Measurements from ENCODE around the gene OR10A2.

The OR10A2 gene, protein sequence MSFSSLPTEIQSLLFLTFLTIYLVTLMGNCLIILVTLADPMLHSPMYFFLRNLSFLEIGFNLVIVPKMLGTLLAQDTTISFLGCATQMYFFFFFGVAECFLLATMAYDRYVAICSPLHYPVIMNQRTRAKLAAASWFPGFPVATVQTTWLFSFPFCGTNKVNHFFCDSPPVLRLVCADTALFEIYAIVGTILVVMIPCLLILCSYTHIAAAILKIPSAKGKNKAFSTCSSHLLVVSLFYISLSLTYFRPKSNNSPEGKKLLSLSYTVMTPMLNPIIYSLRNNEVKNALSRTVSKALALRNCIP

GRCh38 chr11:6862961-6863360, at the start of gene OR10A2:
TSS of gene OR10A2 (plus strand) at chr11:6863057. CDS start at chr11:6869755, 6,698 bp downstream.
- H3K36me3 ChIP-seq: no peaks in the 10 kb centered on the region
- H3K4me2 ChIP-seq: no peak within 1 kb of the TSS
- H3K4me3 ChIP-seq: no peak within 1 kb of the TSS
- H3K4me1 ChIP-seq: peaks cover 0 to 4% (median 0%) of the 10 kb centered on the region in 10 experiments; a peak in 2 of 20 replicates
- no peak within 1 kb of the TSS for H3K9ac ChIP-seq
- no peak for TF ChIP-seq Cebpa-rat (IDR thresholded peaks at IDR 0.05)
- H3K27me3 ChIP-seq: no peaks in the 10 kb centered on the region
- H3K27ac ChIP-seq: no peak within 1 kb of the TSS
- no peaks in the 10 kb centered on the region for H4K20me1 ChIP-seq
- peaks cover 0 to 18% (median 0%) of the 10 kb centered on the region in 11 experiments; a peak in 3 of 22 replicates for H3K9me3 ChIP-seq (replicated peaks in 1 of 11)

DNA sequence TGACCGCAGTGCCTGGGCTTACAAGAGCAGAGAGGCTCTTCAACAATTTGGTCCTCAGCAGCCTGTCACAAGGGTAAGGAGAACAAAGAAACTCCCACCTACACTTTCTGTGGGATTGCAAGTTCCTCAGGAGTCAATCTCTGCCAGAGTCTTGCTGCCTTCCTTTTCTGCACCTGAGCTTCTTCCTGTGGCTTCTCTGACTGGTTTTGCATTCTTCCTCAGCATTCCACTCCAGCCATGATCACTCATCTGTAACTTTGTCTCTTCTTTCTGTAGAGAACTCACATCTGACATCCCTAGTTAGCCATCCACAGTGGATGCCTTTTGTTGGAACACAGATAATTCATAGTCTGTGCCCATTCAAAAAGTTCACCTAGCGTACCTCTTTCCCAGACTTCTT, 49.2 kb upstream of the OR10A2 start:
- Histone ChIP-seq H3K4me3 (no peak overlapping the region), H3K9ac (no peak overlapping the region), H3K27ac (no peak overlapping the region), H3K9me3 (replicated peaks in 1 of 11) (peaks cover 11 to 21% (median 12%) of the 10 kb centered on the region in 11 experiments), H3K4me2 (no peak overlapping the region), H3K27me3 (no peaks in the 10 kb centered on the region), H3K36me3 (peaks cover 0 to 5% (median 0%) of the 10 kb centered on the region in 11 experiments; a peak in 2 of 22 replicates), H3K4me1 (peaks cover 0 to 6% (median 0%) of the 10 kb centered on the region in 10 experiments; a peak in 1 of 20 replicates), H4K20me1 (no peaks in the 10 kb centered on the region)
- TF ChIP-seq Cebpa-rat (IDR thresholded peaks at IDR 0.05): no peak

- peaks cover 0 to 5% (median 0%) of the 10 kb centered on the region in 11 experiments; a peak in 2 of 22 replicates for H3K36me3 ChIP-seq
- H3K9ac ChIP-seq: no peak overlapping the region
- no peak overlapping the region for H3K4me2 ChIP-seq
- no peak for TF ChIP-seq Cebpa-rat (IDR thresholded peaks at IDR 0.05)
- H3K9me3 ChIP-seq (replicated peaks in 1 of 11): peaks cover 31 to 44% (median 35%) of the 10 kb centered on the region in 11 experiments
- H4K20me1 ChIP-seq: no peaks in the 10 kb centered on the region
- no peak overlapping the region for H3K4me3 ChIP-seq
- no peaks in the 10 kb centered on the region for H3K27me3 ChIP-seq
- peaks cover 0 to 6% (median 0%) of the 10 kb centered on the region in 10 experiments; a peak in 3 of 20 replicates for H3K4me1 ChIP-seq
- no peak overlapping the region for H3K27ac ChIP-seq
Measured at GRCh38 chr11:6817694-6818093, 45.2 kb upstream of the OR10A2 start.

DNA sequence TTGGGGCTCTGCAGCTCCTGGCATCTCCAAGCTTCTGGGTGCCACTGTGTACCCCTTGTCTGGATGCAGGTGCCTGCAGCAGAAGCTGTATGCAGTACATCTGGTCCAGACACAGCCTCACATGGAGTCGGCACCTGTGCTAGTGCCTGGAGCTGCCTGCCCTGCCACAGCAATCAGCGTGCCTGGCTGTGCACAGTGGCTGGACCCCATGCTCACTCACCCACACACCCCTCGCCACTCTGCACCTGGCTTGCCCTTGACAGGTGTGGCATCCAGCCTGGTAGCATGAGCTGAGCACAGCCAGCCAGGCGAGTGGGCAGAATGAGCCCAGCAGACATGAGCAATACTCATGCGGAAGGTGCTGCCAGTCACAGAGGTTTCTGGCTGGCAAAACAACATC, 43.9 kb upstream of the OR10A2 start:
- Histone ChIP-seq H3K4me2 (no peak overlapping the region), H3K9me3 (replicated peaks in 1 of 11) (peaks cover 31 to 40% (median 35%) of the 10 kb centered on the region in 11 experiments), H3K4me1 (peaks cover 0 to 4% (median 0%) of the 10 kb centered on the region in 10 experiments; a peak in 2 of 20 replicates), H4K20me1 (no peaks in the 10 kb centered on the region), H3K9ac (no peak overlapping the region), H3K27ac (no peak overlapping the region), H3K27me3 (no peaks in the 10 kb centered on the region), H3K4me3 (no peak overlapping the region), H3K36me3 (peaks cover 0 to 5% (median 0%) of the 10 kb centered on the region in 11 experiments; a peak in 2 of 22 replicates)
- TF ChIP-seq Cebpa-rat (IDR thresholded peaks at IDR 0.05): no peak

DNA sequence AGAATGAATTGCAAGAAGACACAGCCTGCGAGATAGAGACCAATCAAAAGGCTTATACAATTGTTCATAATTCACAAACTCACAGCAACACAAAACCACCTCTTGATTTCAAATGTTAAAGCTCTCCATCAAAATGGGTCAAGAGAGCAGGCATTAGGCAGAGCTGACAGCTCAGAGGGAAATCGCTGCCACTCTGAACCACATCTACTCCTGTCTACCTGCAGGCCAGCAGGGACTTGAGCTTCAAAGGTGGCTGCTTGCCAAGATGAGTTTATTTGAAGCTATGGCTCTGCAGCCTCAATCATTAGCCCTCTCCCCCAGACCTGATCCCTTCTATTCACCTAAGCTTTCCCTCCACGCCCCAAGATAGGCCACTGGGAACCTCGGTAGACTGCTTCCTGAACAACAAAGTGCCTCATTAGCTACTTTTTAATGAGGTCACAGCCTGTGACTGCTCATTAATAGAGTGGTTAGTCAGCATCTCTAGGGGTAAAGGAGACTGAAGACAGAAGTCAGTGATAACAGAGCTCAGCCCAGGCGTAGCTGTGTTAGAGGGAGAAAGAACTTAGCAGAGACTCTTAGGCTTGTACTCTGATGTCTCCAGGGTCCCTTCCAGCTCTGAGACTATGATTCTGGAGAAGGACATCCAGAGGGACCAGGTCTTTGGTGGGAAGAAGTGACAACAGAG, 38.6 kb upstream of the OR10A2 start:
- H3K4me3 ChIP-seq: no peak overlapping the region
- H3K36me3 ChIP-seq: no peaks in the 10 kb centered on the region
- H3K27ac ChIP-seq: no peak overlapping the region
- H4K20me1 ChIP-seq: no peaks in the 10 kb centered on the region
- no peaks in the 10 kb centered on the region for H3K27me3 ChIP-seq
- H3K9ac ChIP-seq: no peak overlapping the region
- H3K4me2 ChIP-seq: no peak overlapping the region
- H3K4me1 ChIP-seq: peaks cover 0 to 4% (median 0%) of the 10 kb centered on the region in 10 experiments; a peak in 2 of 20 replicates
- no peak for TF ChIP-seq Cebpa-rat (IDR thresholded peaks at IDR 0.05)
- peaks cover 13 to 19% (median 17%) of the 10 kb centered on the region in 11 experiments for H3K9me3 ChIP-seq (replicated peaks in 1 of 11)

- Histone ChIP-seq H3K27me3 (no peaks in the 10 kb centered on the region), H3K4me1 (peaks cover 0 to 4% (median 0%) of the 10 kb centered on the region in 10 experiments; a peak in 2 of 20 replicates), H3K27ac (no peak overlapping the region), H3K4me2 (no peak overlapping the region), H4K20me1 (no peaks in the 10 kb centered on the region), H3K4me3 (no peak overlapping the region), H3K36me3 (no peaks in the 10 kb centered on the region), H3K9ac (no peak overlapping the region), H3K9me3 (replicated peaks in 1 of 11) (peaks cover 4 to 9% (median 7%) of the 10 kb centered on the region in 11 experiments; a peak in 19 of 22 replicates)
- no peak for TF ChIP-seq Cebpa-rat (IDR thresholded peaks at IDR 0.05)
Measured at GRCh38 chr11:6825231-6825744, 37.6 kb upstream of the OR10A2 start.

DNA sequence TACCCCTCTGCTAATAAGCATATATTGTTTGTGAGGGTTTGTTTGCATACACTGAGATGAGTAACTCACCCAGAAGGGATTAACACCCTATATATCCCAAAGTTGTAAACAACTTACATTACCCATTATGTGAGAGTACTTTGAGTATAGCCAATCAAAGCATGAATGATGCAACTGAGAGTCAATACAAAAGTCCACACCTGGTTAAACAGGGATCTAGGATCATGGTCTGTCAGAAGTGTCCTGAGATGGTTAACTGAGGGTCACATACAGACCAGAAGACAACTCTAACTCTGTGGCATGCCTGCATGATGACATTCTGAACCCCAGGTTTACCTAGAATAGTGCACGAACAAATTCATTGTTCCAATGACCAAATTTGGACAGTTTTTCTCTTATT, 34.8 kb upstream of the OR10A2 start:
- TF ChIP-seq Cebpa-rat (IDR thresholded peaks at IDR 0.05): no peak
- H4K20me1 ChIP-seq: no peaks in the 10 kb centered on the region
- H3K9ac ChIP-seq: no peak overlapping the region
- no peak overlapping the region for H3K4me2 ChIP-seq
- H3K27me3 ChIP-seq: no peaks in the 10 kb centered on the region
- H3K9me3 ChIP-seq (replicated peaks in 1 of 11): no peaks in the 10 kb centered on the region
- H3K27ac ChIP-seq: no peak overlapping the region
- no peaks in the 10 kb centered on the region for H3K4me1 ChIP-seq
- H3K36me3 ChIP-seq: no peaks in the 10 kb centered on the region
- no peak overlapping the region for H3K4me3 ChIP-seq

GRCh38 chr11:6833356-6833755, 29.5 kb upstream of the OR10A2 start:
- no peak overlapping the region for H3K4me2 ChIP-seq
- H3K27ac ChIP-seq: no peak overlapping the region
- H4K20me1 ChIP-seq: no peaks in the 10 kb centered on the region

GRCh38 chr11:6834021-6834420, 28.8 kb upstream of the OR10A2 start:
- H3K9ac ChIP-seq: no peak overlapping the region
- no peak overlapping the region for H3K27ac ChIP-seq

More at GRCh38 chr11:6833356-6833755, 29.5 kb upstream of the OR10A2 start:
- H3K9me3 ChIP-seq (replicated peaks in 1 of 11): no peaks in the 10 kb centered on the region
- H3K36me3 ChIP-seq: no peaks in the 10 kb centered on the region
- no peak overlapping the region for H3K9ac ChIP-seq
- TF ChIP-seq Cebpa-rat (IDR thresholded peaks at IDR 0.05): no peak
- no peaks in the 10 kb centered on the region for H3K4me1 ChIP-seq
- no peaks in the 10 kb centered on the region for H3K27me3 ChIP-seq
- no peak overlapping the region for H3K4me3 ChIP-seq

More at GRCh38 chr11:6834021-6834420, 28.8 kb upstream of the OR10A2 start:
- no peaks in the 10 kb centered on the region for H3K27me3 ChIP-seq
- no peaks in the 10 kb centered on the region for H3K36me3 ChIP-seq
- H3K9me3 ChIP-seq (replicated peaks in 1 of 11): no peaks in the 10 kb centered on the region
- H3K4me2 ChIP-seq: no peak overlapping the region
- H3K4me1 ChIP-seq: no peaks in the 10 kb centered on the region
- no peak overlapping the region for H3K4me3 ChIP-seq
- TF ChIP-seq Cebpa-rat (IDR thresholded peaks at IDR 0.05): no peak
- no peaks in the 10 kb centered on the region for H4K20me1 ChIP-seq

Data from BLaER1 treated with 17β-estradiol and CSF1 and Interleukin-3, amounts not matched to agents 10 nM and 100 nM (cell line).